ENCODE data around the gene OBP2A. TPM values are rescaled to one million over a fixed set of nuclear protein-coding genes. Genes with fewer than 3 reads are reported as not detected.
A peak's percentile ranks its signal among the peaks of the same experiment; 100 is the strongest.

Gene OBP2A
- total and polyA plus RNA-seq, 9 donors, result not detected

DNA sequence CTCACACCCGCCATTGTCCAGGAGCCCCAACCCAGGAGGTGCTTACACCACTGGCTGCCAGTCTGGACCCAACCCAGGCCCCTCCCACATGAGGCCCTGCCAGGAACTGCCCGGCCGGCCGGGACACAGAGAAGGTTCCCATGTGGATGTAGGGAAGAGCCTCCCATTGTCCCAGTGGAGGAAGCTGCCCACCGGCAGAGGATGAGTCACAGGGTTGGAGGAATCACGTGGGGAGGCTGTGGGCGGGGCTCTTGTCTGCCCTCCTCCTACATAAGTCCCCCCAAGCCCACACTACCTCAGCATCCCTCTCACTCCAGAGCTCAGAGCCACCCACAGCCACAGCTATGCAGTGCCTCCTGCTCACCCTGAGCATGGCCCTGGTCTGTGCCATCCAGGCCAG lies 41.7 kb downstream of the OBP2A start:
- Histone ChIP-seq H3K4me1 (ENCODE audit: control insufficient read depth, insufficient read depth, low read length) (no peaks in the 10 kb centered on the region), H3K27me3 (ENCODE audit: control insufficient read depth, insufficient read depth, low read length) (no peaks in the 10 kb centered on the region), H3K27ac (ENCODE audit: low read length) (no peak overlapping the region), H3K9me3 (replicated peaks; ENCODE audit: control insufficient read depth, low read depth, low read length) (no peaks in the 10 kb centered on the region), H3K36me3 (ENCODE audit: control insufficient read depth, insufficient read depth, low read length) (no peaks in the 10 kb centered on the region), H3K4me3 (ENCODE audit: low read length) (no peak overlapping the region)
- DNase-seq, result peak; percentile 12
- no CpG with 5 or more reads among the region's 7 CpGs for WGBS (ENCODE audit: insufficient coverage)

- H3K36me3 ChIP-seq (ENCODE audit: control insufficient read depth, insufficient read depth, low read length), result no peaks in the 10 kb centered on the region
- no peaks in the 10 kb centered on the region for H3K27me3 ChIP-seq (ENCODE audit: control insufficient read depth, insufficient read depth, low read length)
- no peak overlapping the region for H3K4me3 ChIP-seq (ENCODE audit: low read length)
- WGBS (ENCODE audit: insufficient coverage), result 83% methylated on average over 8 of the region's 9 CpGs
- no peaks in the 10 kb centered on the region for H3K4me1 ChIP-seq (ENCODE audit: control insufficient read depth, insufficient read depth, low read length)
- DNase-seq, result no peak
- H3K9me3 ChIP-seq (replicated peaks; ENCODE audit: control insufficient read depth, low read depth, low read length), result no peaks in the 10 kb centered on the region
- H3K27ac ChIP-seq (ENCODE audit: low read length), result no peak overlapping the region
Measured at GRCh38 chr9:135588371-135588770, 42.4 kb downstream of the OBP2A start.

DNA sequence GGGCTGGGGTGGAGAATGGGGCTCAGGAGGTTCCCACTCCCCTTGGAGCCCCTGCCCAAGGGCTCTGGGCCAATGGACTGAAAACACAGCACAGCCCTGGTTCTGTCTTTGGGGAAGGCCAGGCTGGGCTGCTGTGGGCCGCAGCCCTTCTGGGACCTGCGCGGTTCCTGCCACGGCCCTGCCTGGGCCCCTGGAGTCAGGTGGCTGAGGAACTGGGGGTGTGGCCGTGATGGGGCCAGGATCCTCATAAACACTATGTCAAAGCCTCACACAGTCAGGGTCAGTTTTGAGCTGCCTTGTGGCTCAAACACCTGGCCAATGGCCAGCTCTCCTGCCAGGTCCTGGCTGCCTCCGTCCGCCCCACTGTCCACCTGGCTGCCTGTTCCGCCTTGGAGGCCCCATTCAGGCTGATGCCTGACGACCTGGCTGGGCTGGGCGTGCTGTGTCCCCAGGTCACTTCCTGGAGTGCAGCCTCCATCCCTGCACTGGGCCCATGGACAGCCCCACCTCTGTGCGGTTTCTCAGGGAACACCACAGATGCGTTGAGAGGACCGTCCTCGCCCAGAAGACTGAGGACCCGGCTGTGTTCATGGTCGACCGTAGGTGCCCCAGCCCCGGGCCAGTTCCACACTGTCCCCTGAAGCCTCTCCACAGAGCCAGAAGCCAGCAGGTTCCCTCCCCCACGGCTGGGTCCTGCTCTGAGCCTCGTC lies 43.1 kb downstream of the OBP2A start:
- no peaks in the 10 kb centered on the region for H3K27me3 ChIP-seq (ENCODE audit: control insufficient read depth, insufficient read depth, low read length)
- no peaks in the 10 kb centered on the region for H3K4me1 ChIP-seq (ENCODE audit: control insufficient read depth, insufficient read depth, low read length)
- no peak overlapping the region for H3K4me3 ChIP-seq (ENCODE audit: low read length)
- H3K36me3 ChIP-seq (ENCODE audit: control insufficient read depth, insufficient read depth, low read length), result no peaks in the 10 kb centered on the region
- 80% methylated on average over 20 of the region's 20 CpGs for WGBS (ENCODE audit: insufficient coverage)
- no peak overlapping the region for H3K27ac ChIP-seq (ENCODE audit: low read length)
- no peak for DNase-seq
- H3K9me3 ChIP-seq (replicated peaks; ENCODE audit: control insufficient read depth, low read depth, low read length), result no peaks in the 10 kb centered on the region

GRCh38 chr9:135589596-135590485 lies 43.9 kb downstream of the OBP2A start:
- WGBS (ENCODE audit: insufficient coverage), result 75% methylated on average over 15 of the region's 15 CpGs
- DNase-seq, result no peak
- H3K36me3 ChIP-seq (ENCODE audit: control insufficient read depth, insufficient read depth, low read length), result no peaks in the 10 kb centered on the region
- no peak overlapping the region for H3K27ac ChIP-seq (ENCODE audit: low read length)
- H3K27me3 ChIP-seq (ENCODE audit: control insufficient read depth, insufficient read depth, low read length), result no peaks in the 10 kb centered on the region
- no peaks in the 10 kb centered on the region for H3K9me3 ChIP-seq (replicated peaks; ENCODE audit: control insufficient read depth, low read depth, low read length)
- H3K4me1 ChIP-seq (ENCODE audit: control insufficient read depth, insufficient read depth, low read length), result no peaks in the 10 kb centered on the region
- H3K4me3 ChIP-seq (ENCODE audit: low read length), result no peak overlapping the region

DNA sequence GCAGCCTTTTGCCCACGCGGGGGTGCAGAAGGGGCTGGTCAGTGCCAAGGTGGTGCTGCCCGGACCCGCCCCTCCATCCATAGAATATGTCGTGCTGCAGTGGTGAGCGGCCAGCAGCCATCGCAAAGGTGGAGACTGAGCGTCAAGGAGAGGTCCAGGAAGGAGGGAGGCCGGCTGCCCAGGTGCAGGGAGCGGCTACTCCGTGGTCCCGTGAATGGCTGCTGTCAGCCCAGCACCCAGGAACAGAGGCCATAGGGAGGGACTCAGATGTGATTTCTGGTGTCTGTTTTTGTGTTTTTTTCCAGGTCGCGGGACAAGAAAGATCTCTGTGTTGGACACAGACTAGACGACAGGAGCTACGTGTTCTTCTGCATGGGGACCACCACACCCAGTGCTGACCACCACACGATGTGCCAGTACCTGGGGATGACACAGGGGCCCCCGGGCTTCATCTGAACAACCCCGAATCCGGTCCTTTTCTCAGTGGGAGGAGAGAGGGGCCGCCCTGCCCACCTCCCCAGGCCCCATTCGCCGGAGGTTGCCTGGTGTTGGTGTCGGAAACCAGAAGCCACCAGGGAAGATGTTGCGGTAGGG lies 44.7 kb downstream of the OBP2A start:
- Histone ChIP-seq H3K27ac (ENCODE audit: low read length) (no peak overlapping the region), H3K36me3 (ENCODE audit: control insufficient read depth, insufficient read depth, low read length) (no peaks in the 10 kb centered on the region), H3K9me3 (replicated peaks; ENCODE audit: control insufficient read depth, low read depth, low read length) (no peaks in the 10 kb centered on the region), H3K4me3 (ENCODE audit: low read length) (no peak overlapping the region), H3K27me3 (ENCODE audit: control insufficient read depth, insufficient read depth, low read length) (no peaks in the 10 kb centered on the region), H3K4me1 (ENCODE audit: control insufficient read depth, insufficient read depth, low read length) (no peaks in the 10 kb centered on the region)
- DNase-seq, result no peak
- 78% methylated on average over 12 of the region's 25 CpGs for WGBS (ENCODE audit: insufficient coverage)

GRCh38 chr9:135591506-135592330 lies 45.8 kb downstream of the OBP2A start:
- Histone ChIP-seq H3K4me3 (ENCODE audit: low read length) (no peak overlapping the region), H3K27ac (ENCODE audit: low read length) (no peak overlapping the region), H3K4me1 (ENCODE audit: control insufficient read depth, insufficient read depth, low read length) (no peaks in the 10 kb centered on the region), H3K27me3 (ENCODE audit: control insufficient read depth, insufficient read depth, low read length) (peaks cover 3% of the 10 kb centered on the region), H3K9me3 (replicated peaks; ENCODE audit: control insufficient read depth, low read depth, low read length) (peaks cover 2% of the 10 kb centered on the region), H3K36me3 (ENCODE audit: control insufficient read depth, insufficient read depth, low read length) (no peaks in the 10 kb centered on the region)
- 72% methylated on average over 21 of the region's 22 CpGs for WGBS (ENCODE audit: insufficient coverage)
- DNase-seq, result no peak

DNA sequence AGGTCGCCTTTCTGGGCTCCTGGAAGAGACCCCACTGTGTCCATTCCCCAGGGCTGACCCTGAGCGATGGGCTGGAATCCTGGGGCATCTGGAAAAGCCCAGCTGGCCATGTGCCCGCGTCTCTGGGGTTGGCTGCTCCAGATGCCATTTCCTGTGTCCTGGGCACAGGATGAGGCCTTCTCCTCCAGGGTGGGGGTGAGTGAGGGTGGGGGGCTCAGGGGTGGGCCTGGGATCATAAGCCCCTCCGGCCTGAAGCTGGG lies 46.3 kb downstream of the OBP2A start:
- WGBS (ENCODE audit: insufficient coverage), result 19% methylated on average over 2 of the region's 5 CpGs
- peaks cover 3% of the 10 kb centered on the region for H3K27me3 ChIP-seq (ENCODE audit: control insufficient read depth, insufficient read depth, low read length)

DNA sequence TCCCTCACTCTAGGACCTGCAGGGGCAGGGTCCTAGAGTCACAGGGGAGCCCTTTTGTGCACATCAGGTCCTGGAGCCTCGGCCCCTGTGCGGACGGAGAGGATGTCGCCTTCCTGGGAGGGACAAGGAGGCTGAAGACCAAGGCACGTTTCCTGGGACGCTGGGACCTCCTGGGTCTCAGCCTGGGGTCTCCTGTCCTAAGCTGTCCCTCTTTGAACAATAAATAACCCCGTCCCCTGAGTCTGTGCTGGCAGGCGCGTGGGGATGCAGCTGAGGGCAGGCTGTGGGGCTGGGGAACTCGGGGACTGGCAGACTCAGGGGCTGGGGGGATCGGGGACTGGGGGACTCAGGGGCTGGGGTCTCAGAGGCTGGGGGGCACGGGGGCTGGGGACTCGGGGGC lies 46.7 kb downstream of the OBP2A start:
- Histone ChIP-seq H3K4me1 (ENCODE audit: control insufficient read depth, insufficient read depth, low read length) (no peaks in the 10 kb centered on the region), H3K36me3 (ENCODE audit: control insufficient read depth, insufficient read depth, low read length) (no peaks in the 10 kb centered on the region), H3K27me3 (ENCODE audit: control insufficient read depth, insufficient read depth, low read length) (peaks cover 3% of the 10 kb centered on the region), H3K9me3 (replicated peaks; ENCODE audit: control insufficient read depth, low read depth, low read length) (peaks cover 2% of the 10 kb centered on the region), H3K27ac (ENCODE audit: low read length) (no peak overlapping the region), H3K4me3 (ENCODE audit: low read length) (no peak overlapping the region)
- DNase-seq, result no peak
- WGBS (ENCODE audit: insufficient coverage), result 79% methylated on average over 6 of the region's 13 CpGs

More for the DNA sequence above, 46.3 kb downstream of the OBP2A start:
- DNase-seq, result no peak
- Histone ChIP-seq H3K9me3 (replicated peaks; ENCODE audit: control insufficient read depth, low read depth, low read length) (peaks cover 2% of the 10 kb centered on the region), H3K4me1 (ENCODE audit: control insufficient read depth, insufficient read depth, low read length) (no peaks in the 10 kb centered on the region), H3K36me3 (ENCODE audit: control insufficient read depth, insufficient read depth, low read length) (no peaks in the 10 kb centered on the region), H3K4me3 (ENCODE audit: low read length) (no peak overlapping the region), H3K27ac (ENCODE audit: low read length) (no peak overlapping the region)

DNA sequence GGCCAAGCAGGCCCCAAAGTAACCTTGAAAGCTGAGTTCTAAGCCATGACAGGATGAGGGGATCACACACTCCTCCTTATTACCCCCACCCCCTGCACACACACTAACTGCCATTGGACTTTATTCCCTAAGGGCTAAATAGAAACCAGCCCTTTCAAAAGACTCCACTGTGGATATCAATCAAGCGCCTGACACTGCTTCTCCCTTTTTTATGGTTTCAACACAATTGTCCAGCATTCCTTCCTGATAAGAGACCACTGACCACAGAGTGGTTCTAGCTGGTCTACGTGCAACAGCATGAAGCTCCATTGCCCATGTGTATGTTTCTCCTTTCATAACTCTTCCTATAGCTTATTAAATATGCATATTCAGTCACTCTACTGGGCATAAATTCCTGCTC lies 50.3 kb downstream of the OBP2A start:
- Histone ChIP-seq H3K9me3 (replicated peaks; ENCODE audit: control insufficient read depth, low read depth, low read length) (peaks cover 2% of the 10 kb centered on the region), H3K27me3 (ENCODE audit: control insufficient read depth, insufficient read depth, low read length) (peaks cover 3% of the 10 kb centered on the region), H3K36me3 (ENCODE audit: control insufficient read depth, insufficient read depth, low read length) (no peaks in the 10 kb centered on the region), H3K4me3 (ENCODE audit: low read length) (no peak overlapping the region), H3K4me1 (ENCODE audit: control insufficient read depth, insufficient read depth, low read length) (no peaks in the 10 kb centered on the region), H3K27ac (ENCODE audit: low read length) (no peak overlapping the region)
- WGBS (ENCODE audit: insufficient coverage), result 65% methylated on average over 2 of the region's 2 CpGs
- no peak for DNase-seq

Measured in muscle of leg (tissue), 11 donors.